Measurements from ENCODE around the gene MYH4. TPM values are rescaled to one million over a fixed set of nuclear protein-coding genes. Genes with fewer than 3 reads are reported as not detected.

MYH4 gene
- not detected in 2 replicates for total RNA-seq (2014; rRNA removed; shearing (Covaris generic))

DNA sequence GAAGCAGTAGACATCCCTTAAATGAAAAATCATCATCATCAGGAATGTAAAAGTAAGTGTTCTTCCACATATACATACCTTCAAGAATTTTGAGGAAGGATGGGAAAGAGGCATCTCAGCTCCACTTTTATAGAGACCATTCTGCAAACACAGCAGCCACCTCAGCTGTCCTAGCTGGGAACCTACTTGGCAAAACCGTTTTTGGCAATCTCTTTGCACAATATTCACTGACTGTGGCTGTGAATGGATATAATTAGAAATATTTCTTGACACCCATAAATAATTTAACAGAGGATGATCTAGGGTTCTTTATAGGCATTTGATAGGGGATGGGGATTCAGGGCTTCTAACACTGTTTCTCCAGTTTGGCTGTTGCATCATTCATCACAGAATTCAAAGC lies at the start of gene MYH4:
TSS of gene MYH4 (minus strand) at position 101 of the 400 bp plus-strand sequence. CDS start 2,814 bp downstream, outside the sequence.
- DNase-seq (ENCODE audit: low spot score): no peak

- DNase-seq (ENCODE audit: low spot score): no peak
These were observed 49.1 kb upstream of the MYH4 start, which contains the start of gene MYH1 for GRCh38 chr17:10518271-10519037. Gene MYH1 (minus strand): TSS chr17:10518542. CDS start chr17:10516642, 1,900 bp downstream.

- no peak for DNase-seq (ENCODE audit: low spot score)
These were observed 47.3 kb upstream of the MYH4 start for GRCh38 chr17:10516638-10517037.

GRCh38 chr17:10516065-10516464 lies 46.7 kb upstream of the MYH4 start:
- DNase-seq (ENCODE audit: low spot score): no peak

- peak; percentile 9 for DNase-seq (ENCODE audit: low spot score)
These were observed 44.1 kb upstream of the MYH4 start for GRCh38 chr17:10513299-10514067.

GRCh38 chr17:10512856-10513255 lies 43.5 kb upstream of the MYH4 start:
- no peak for DNase-seq (ENCODE audit: low spot score)

DNA sequence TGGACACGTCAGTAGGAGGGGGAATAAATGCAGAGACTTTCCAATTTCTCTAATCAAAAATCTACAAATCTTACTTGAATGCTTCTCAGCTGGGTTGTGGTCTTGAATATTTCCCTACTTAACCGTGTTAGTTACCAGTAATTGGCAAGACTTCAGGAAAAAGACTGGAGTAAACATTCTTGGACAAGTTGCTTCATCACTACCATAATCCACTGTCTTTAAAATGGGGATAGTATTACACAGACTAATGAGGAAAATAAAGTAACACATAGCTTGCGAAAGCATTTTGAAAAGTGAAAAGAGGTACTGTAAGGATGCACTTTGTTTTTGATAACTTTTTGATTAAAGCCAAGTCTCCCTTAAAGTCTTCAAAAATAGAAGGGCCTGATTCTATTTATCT lies 30.6 kb upstream of the MYH4 start:
- no peak for DNase-seq (ENCODE audit: low spot score)

DNA sequence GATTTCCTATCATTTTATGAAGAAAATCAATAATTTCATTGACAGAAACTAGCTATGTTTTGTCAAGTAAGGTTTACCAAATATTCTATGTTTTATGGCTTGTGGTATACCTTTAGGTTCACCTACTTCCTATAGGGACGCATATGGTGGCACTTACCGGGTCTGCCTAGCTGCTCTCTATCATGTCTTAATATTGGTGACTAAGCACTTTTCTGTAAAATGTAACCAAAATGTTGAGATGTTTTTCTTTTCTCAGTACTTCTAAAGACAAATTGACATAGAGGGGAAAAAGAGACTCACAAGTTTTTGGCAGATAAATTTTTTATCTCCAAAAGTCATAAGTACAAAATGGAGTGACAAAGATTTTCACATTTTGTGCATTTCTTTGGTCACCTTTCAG lies 22.6 kb upstream of the MYH4 start:
- no peak for DNase-seq (ENCODE audit: low spot score)

DNA sequence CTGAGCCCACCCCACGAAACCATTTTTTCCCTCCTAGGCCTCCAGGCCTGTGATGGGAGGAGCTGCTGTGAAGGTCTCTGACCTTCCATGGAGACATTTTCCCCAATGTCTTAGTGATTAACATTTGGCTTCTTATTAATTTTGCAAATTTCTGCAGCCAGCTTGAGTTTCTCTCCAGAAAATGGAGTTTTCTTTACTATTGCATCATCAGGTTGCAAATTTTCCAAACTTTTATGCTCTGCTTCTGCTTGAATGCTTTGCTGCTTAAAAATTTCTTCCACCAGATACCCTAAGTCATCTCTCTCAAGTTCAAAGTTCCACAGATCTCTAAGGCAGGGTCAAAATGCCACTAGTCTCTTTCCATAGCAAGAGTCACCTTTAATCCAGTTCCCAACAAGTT lies 12.9 kb upstream of the MYH4 start:
- DNase-seq (ENCODE audit: low spot score): no peak

DNA sequence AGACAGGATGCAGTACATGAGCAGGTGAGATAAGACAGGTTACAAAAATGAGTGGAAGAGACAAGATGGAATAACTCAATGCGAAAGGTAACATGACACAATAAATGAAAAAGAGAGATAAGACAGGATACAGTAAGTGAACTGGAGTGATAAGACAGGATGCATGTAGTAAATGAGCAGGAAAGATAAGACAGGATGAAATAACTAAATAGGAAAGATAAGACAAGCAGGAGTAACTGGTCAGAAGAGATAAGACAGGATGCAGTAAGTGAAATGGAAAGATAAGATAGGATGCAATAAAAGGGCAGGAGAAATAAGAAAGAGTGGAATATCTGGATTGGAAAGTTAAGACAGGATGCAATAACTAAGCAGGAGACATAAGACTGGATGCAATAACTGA lies 8.3 kb upstream of the MYH4 start:
- DNase-seq (ENCODE audit: low spot score): no peak

GRCh38 chr17:10474536-10474935 lies 5.2 kb upstream of the MYH4 start:
- no peak for DNase-seq (ENCODE audit: low spot score)

- no peak for DNase-seq (ENCODE audit: low spot score)
These were observed 2.5 kb upstream of the MYH4 start for GRCh38 chr17:10471858-10472257.

- DNase-seq (ENCODE audit: low spot score): no peak
These were observed 6.0 kb downstream of the MYH4 start for GRCh38 chr17:10463402-10463801.

GRCh38 chr17:10460062-10460461 lies 9.3 kb downstream of the MYH4 start:
- no peak for DNase-seq (ENCODE audit: low spot score)

GRCh38 chr17:10458701-10459100 lies 10.7 kb downstream of the MYH4 start:
- no peak for DNase-seq (ENCODE audit: low spot score)

- no peak for DNase-seq (ENCODE audit: low spot score)
These were observed 11.4 kb downstream of the MYH4 start for GRCh38 chr17:10457952-10458351.

- DNase-seq (ENCODE audit: low spot score): no peak
These were observed 22.1 kb downstream of the MYH4 start for GRCh38 chr17:10447026-10447931.

GRCh38 chr17:10439816-10440215 lies 29.5 kb downstream of the MYH4 start:
- DNase-seq (ENCODE audit: low spot score): no peak

GRCh38 chr17:10435096-10435495 lies 34.3 kb downstream of the MYH4 start:
- peak; percentile 41 for DNase-seq (ENCODE audit: low spot score)

DNA sequence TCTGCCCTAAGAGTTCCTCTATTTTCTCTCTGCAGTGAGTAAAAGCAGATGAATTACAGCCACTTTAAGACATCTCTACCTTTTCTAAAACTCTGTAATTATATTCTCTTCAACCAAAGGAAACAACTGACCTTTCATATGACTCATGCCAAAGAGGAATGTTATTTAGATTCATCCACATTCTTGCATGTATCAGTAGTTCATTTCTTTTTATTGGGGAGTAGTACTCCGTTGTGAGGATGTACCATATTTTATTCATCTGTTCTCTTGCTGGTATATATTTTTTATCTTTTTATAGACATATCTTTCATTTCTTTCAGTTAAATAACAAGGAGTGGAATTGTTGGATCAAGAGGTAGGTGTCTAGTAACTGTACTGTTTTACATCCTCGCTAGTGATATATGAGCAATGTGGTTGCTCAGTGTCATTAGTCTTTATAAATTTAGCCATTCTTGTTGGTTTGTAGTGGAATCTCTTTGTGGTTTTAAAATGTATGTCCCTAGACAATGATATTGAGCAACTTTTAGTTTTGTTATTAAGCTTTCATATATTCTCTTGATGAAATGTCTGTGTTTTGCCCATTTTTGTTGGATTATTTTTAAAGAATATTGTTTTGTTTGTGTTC lies 39.8 kb downstream of the MYH4 start:
- peak; percentile 88 for DNase-seq (ENCODE audit: low spot score)

- no peak for DNase-seq (ENCODE audit: low spot score)
These were observed 40.6 kb downstream of the MYH4 start for GRCh38 chr17:10428781-10429180.

Measured in A172 (cell line).